Hepatocyte (in vitro differentiated cells): Measurements from ENCODE around the gene TBC1D4. TPM values are rescaled to one million over a fixed set of nuclear protein-coding genes. Genes with fewer than 3 reads are reported as not detected.

Source experiments
- DNase-seq: peaks from one replicate; pipeline ENCODE4 v3.0.0-alpha.2; 2016; ENCODE audit warnings: low spot score
- H2AFZ ChIP-seq: fragments of 200-600 bp; sonication (generic); 2 replicates; pipeline ENCODE4 v1.6.0; 2016; ENCODE audit warnings: antibody characterized with exemption, mild to moderate bottlenecking
- H3K27ac ChIP-seq: fragments of 200-600 bp; sonication (generic); 2 replicates; pipeline ENCODE4 v1.5.1; 2016; ENCODE audit warnings: mild to moderate bottlenecking
- H3K27me3 ChIP-seq: fragments of 200-600 bp; sonication (generic); 2 replicates; pipeline ENCODE4 v1.6.1; 2016
- H3K36me3 ChIP-seq: fragments of 200-600 bp; sonication (generic); replicated peaks from 2 replicates; pipeline ENCODE4 v1.5.1; 2016; ENCODE audit warnings: low read depth; ENCODE audit not compliant: insufficient read depth
- H3K4me1 ChIP-seq: fragments of 200-600 bp; sonication (generic); 2 replicates; pipeline ENCODE4 v1.5.1; 2016; ENCODE audit warnings: mild to moderate bottlenecking, moderate library complexity; ENCODE audit not compliant: insufficient read depth
- H3K4me2 ChIP-seq: fragments of 200-600 bp; sonication (generic); 2 replicates; pipeline ENCODE4 v1.6.0; 2016
- H3K4me3 ChIP-seq: fragments of 200-600 bp; sonication (generic); 2 replicates; pipeline ENCODE4 v1.5.1; 2016; ENCODE audit warnings: mild to moderate bottlenecking
- H3K79me2 ChIP-seq: fragments of 200-600 bp; sonication (generic); 2 replicates; pipeline ENCODE4 v1.6.0; 2017; ENCODE audit warnings: mild to moderate bottlenecking
- H3K9me2 ChIP-seq: fragments of 200-600 bp; sonication (generic); replicated peaks from 2 replicates; pipeline ENCODE4 v1.6.0; 2017; ENCODE audit warnings: mild to moderate bottlenecking; ENCODE audit not compliant: insufficient read depth
- H3K9me3 ChIP-seq: fragments of 200-600 bp; sonication (generic); 2 replicates; pipeline ENCODE4 v1.5.1; 2016; ENCODE audit warnings: low read depth, mild to moderate bottlenecking
- H4K20me1 ChIP-seq: fragments of 200-600 bp; sonication (generic); 2 replicates; pipeline ENCODE4 v1.6.0; 2016; ENCODE audit warnings: mild to moderate bottlenecking; ENCODE audit not compliant: insufficient read depth, poor library complexity, severe bottlenecking
- EZH2 ChIP-seq: fragments of 200-600 bp; sonication (generic); IDR thresholded peaks from 2 replicates; pipeline ENCODE4 v1.6.1; 2016; ENCODE audit warnings: antibody characterized with exemption, mild to moderate bottlenecking, borderline replicate concordance
- EZH2phosphoT487 ChIP-seq: fragments of 200-600 bp; sonication (generic); IDR thresholded peaks from one replicate; pipeline ENCODE4 v1.6.1; 2018; ENCODE audit warnings: antibody characterized with exemption, mild to moderate bottlenecking, low read depth, moderate library complexity; ENCODE audit not compliant: unreplicated experiment, severe bottlenecking
- WGBS: methylation state at CpG from one replicate; pipeline ENCODE4 v1.1.6; 2016; ENCODE audit warnings: low lambda C conversion rate; ENCODE audit errors: missing lambda C conversion rate; 5-methylcytosine and 5-hydroxymethylcytosine counted together
- polyA plus RNA-seq: library from polyadenylated mRNA; unstranded; fragments of >200 nt; fragmentation: Nextera tagmentation; extraction: Ambion mirVana; gene quantifications from 2 replicates; pipeline ENCODE4 v1.2.1, GENCODE V29; 2016
- total RNA-seq: library from RNA; depleted of rRNA; stranded (reverse); fragments of >200 nt; gene quantifications from 2 replicates; pipeline ENCODE4 v1.2.3, GENCODE V29; 2014
- TF ChIP-seq, protein P1 (sequence below): fragments of 200-600 bp; sonication (generic); IDR thresholded peaks from 2 replicates; pipeline ENCODE4 v1.5.1; 2016; ENCODE audit warnings: antibody characterized with exemption, mild to moderate bottlenecking; ENCODE audit not compliant: poor library complexity

The TBC1D4 gene
- total and polyA plus RNA-seq, 2 experiments from 2014 or later = 7.6 to 17.1 TPM

GRCh38 chr13:75473468-75473867 is 8.5 kb downstream of the TBC1D4 start:
- WGBS = 79% methylated on average over 1 of the region's 1 CpG
- H2AFZ ChIP-seq = no peak overlapping the region
- no peaks in the 10 kb centered on the region for H3K9me2 ChIP-seq
- no peak for DNase-seq
- TF ChIP-seq EZH2 (no peak), EZH2phosphoT487 (no peak)
- TF ChIP-seq, protein P1, sequence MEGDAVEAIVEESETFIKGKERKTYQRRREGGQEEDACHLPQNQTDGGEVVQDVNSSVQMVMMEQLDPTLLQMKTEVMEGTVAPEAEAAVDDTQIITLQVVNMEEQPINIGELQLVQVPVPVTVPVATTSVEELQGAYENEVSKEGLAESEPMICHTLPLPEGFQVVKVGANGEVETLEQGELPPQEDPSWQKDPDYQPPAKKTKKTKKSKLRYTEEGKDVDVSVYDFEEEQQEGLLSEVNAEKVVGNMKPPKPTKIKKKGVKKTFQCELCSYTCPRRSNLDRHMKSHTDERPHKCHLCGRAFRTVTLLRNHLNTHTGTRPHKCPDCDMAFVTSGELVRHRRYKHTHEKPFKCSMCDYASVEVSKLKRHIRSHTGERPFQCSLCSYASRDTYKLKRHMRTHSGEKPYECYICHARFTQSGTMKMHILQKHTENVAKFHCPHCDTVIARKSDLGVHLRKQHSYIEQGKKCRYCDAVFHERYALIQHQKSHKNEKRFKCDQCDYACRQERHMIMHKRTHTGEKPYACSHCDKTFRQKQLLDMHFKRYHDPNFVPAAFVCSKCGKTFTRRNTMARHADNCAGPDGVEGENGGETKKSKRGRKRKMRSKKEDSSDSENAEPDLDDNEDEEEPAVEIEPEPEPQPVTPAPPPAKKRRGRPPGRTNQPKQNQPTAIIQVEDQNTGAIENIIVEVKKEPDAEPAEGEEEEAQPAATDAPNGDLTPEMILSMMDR = no peak
- H3K36me3 ChIP-seq = no peaks in the 10 kb centered on the region
- no peak overlapping the region for H3K4me3 ChIP-seq
- H3K9me3 ChIP-seq = no peaks in the 10 kb centered on the region
- H3K4me2 ChIP-seq = no peak overlapping the region
- H3K27ac ChIP-seq = no peak overlapping the region
- H3K27me3 ChIP-seq = no peaks in the 10 kb centered on the region
- H4K20me1 ChIP-seq = no peaks in the 10 kb centered on the region
- H3K4me1 ChIP-seq = no peaks in the 10 kb centered on the region
- H3K79me2 ChIP-seq = peaks cover 35% of the 10 kb centered on the region

- no peaks in the 10 kb centered on the region for H3K36me3 ChIP-seq
- H3K4me3 ChIP-seq = no peak overlapping the region
- DNase-seq = no peak
- H3K4me2 ChIP-seq = no peak overlapping the region
- no peak overlapping the region for H2AFZ ChIP-seq
- WGBS = 98% methylated on average over 4 of the region's 4 CpGs
- H3K9me2 ChIP-seq = no peaks in the 10 kb centered on the region
- no peaks in the 10 kb centered on the region for H3K4me1 ChIP-seq
- no peaks in the 10 kb centered on the region for H3K27me3 ChIP-seq
- no peaks in the 10 kb centered on the region for H4K20me1 ChIP-seq
- no peak overlapping the region for H3K27ac ChIP-seq
- H3K79me2 ChIP-seq = peaks cover 42% of the 10 kb centered on the region
- H3K9me3 ChIP-seq = no peaks in the 10 kb centered on the region
- no peak for TF ChIP-seq EZH2
- no peak for TF ChIP-seq EZH2phosphoT487
- TF ChIP-seq, protein P1 = no peak
These were observed 11.3 kb downstream of the TBC1D4 start for GRCh38 chr13:75470676-75471075.

GRCh38 chr13:75469047-75469446 is 12.9 kb downstream of the TBC1D4 start:
- Histone ChIP-seq H3K4me2 (no peak overlapping the region), H3K27me3 (no peaks in the 10 kb centered on the region), H3K79me2 (peaks cover 41% of the 10 kb centered on the region), H3K27ac (no peak overlapping the region), H2AFZ (no peak overlapping the region), H4K20me1 (no peaks in the 10 kb centered on the region), H3K4me1 (no peaks in the 10 kb centered on the region), H3K4me3 (no peak overlapping the region), H3K9me3 (no peaks in the 10 kb centered on the region), H3K36me3 (no peaks in the 10 kb centered on the region), H3K9me2 (no peaks in the 10 kb centered on the region)
- no peak for DNase-seq
- TF ChIP-seq, protein P1 = no peak
- TF ChIP-seq EZH2phosphoT487 (no peak), EZH2 (no peak)
- WGBS = 82% methylated on average over 7 of the region's 7 CpGs

GRCh38 chr13:75468602-75469001 is 13.4 kb downstream of the TBC1D4 start:
- Histone ChIP-seq H3K9me2 (no peaks in the 10 kb centered on the region), H3K27ac (no peak overlapping the region), H2AFZ (no peak overlapping the region), H3K79me2 (peaks cover 41% of the 10 kb centered on the region), H4K20me1 (no peaks in the 10 kb centered on the region), H3K4me2 (no peak overlapping the region), H3K4me1 (no peaks in the 10 kb centered on the region), H3K4me3 (no peak overlapping the region), H3K27me3 (no peaks in the 10 kb centered on the region), H3K36me3 (no peaks in the 10 kb centered on the region), H3K9me3 (no peaks in the 10 kb centered on the region)
- no peak for DNase-seq
- 88% methylated on average over 5 of the region's 5 CpGs for WGBS
- no peak for TF ChIP-seq EZH2phosphoT487
- no peak for TF ChIP-seq EZH2
- TF ChIP-seq, protein P1 = no peak
